ENCODE measurements around the gene ANKRD34C. TPM values are rescaled to one million over a fixed set of nuclear protein-coding genes. Genes with fewer than 3 reads are reported as not detected.
A peak's percentile ranks its signal among the peaks of the same experiment; 100 is the strongest.
"Not testable (repeated sequence)": the region's sequence is repeated elsewhere in the genome, so short reads cannot be mapped to it uniquely, and the experiment has no call there.

Gene ANKRD34C
- total RNA-seq, 1 experiment from 2014 or later: not detected

GRCh38 chr15:79310985-79311900 lies 28.7 kb downstream of the ANKRD34C start, which contains the start of gene TMED3:
Gene TMED3 (plus strand): TSS chr15:79311112. CDS start chr15:79311250, 138 bp downstream.
- peak; percentile 91 for DNase-seq (ENCODE audit: low read depth)

GRCh38 chr15:79311901-79312553 lies 29.5 kb downstream of the ANKRD34C start:
- peak; percentile 4 for DNase-seq (ENCODE audit: low read depth)

- DNase-seq (ENCODE audit: low read depth): no peak
Observed at GRCh38 chr15:79314186-79314585, 31.7 kb downstream of the ANKRD34C start.

GRCh38 chr15:79314811-79315210 lies 32.3 kb downstream of the ANKRD34C start:
- no peak for DNase-seq (ENCODE audit: low read depth)

DNA sequence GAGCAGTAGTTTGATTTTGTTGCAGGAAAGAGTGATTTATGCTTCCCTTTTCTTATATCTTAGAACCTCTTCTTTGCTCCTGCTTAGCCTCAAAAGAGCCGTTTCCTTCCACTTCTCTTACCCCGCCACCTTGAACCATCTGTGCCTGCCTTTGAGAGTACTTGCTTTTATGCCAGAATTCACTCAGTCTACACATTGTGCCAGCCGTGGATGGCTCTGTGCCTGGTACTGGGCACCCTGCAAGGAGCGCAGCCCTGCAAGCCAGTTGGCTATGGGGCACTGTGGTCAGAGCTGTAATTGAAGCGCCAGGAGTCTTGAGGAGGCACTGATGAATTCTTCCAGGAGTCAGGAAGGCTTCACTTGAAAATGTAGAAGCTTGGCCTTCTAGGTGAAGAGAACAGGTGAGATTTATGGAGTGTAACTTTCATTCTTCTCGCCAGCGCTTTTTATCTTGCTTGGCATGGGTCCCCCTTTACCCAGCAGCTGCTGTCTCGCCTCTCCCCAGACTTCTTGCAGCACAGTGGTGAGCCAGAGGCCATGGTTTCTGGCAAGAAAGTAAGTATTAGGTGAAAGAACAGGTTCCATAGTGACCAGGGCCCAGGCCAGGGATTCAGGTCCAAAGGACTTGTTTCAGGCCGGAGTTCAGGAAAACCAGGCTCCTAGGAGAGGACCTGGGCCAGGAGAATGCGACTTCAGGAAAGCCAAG lies 33.3 kb downstream of the ANKRD34C start:
- no peak for DNase-seq (ENCODE audit: low read depth)

DNA sequence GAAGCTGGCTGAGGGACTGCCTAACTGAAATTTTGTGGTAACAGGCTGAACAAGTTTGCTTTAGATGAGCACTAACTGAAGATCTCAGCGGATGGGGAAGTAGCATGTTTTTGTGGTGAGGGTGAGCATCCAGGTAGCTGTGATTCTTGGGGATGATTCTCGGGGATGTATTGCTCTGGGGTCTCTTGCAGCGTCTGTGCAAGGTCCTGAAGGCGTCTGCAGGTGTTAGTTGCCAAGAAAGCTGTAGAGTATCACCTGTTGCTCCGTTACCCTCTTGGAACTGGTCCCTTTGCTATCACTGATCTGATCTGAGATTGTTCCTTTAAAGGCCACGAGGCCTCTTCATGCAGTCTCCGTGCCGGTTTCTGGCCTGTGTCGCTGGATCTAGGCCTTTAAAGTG lies 34.3 kb downstream of the ANKRD34C start:
- no peak for DNase-seq (ENCODE audit: low read depth)

DNA sequence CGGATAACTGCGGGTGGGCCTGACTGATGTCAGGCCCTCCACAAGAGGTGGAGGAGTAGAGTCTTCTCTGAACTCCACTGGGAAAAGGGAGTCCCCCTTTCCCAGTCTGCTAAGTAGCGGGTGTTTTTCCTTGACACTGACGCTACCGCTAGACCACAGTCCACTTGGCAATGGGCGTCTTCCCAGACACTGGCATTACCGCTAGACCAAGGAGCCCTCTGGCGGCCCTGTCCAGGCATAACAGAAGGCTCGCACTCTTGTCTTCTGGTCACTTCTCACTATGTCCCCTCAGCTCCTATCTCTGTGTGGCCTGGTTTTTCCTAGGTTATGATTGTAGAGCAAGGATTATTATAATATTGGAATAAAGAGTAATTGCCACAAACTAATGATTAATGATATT lies 37.5 kb downstream of the ANKRD34C start:
- not testable (repeated sequence) for DNase-seq (ENCODE audit: low read depth)

- no peak for DNase-seq (ENCODE audit: low read depth)
Observed at GRCh38 chr15:79321876-79322275, 39.4 kb downstream of the ANKRD34C start.

DNA sequence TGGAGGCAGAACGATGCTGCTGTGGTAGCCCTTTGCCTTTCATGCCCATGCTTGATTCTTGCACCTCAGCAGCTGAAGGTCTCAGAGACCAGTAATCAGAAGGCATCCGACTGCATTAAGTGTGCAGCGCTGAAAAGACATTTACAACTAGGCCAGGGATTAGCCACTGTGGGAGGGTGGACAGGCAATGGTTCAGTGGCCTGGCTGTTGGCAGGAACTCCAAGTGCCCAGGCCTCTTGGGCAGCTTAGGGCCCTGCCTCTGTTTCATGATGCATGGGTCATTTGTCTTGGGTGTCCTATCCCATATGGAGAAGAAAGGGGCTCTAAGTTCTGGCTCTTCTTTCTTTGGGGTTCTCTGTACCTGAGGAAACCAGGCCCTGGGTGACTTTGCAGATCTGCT lies 39.8 kb downstream of the ANKRD34C start:
- no peak for DNase-seq (ENCODE audit: low read depth)

- DNase-seq (ENCODE audit: low read depth): no peak
Observed at GRCh38 chr15:79322945-79323344, 40.4 kb downstream of the ANKRD34C start.

DNA sequence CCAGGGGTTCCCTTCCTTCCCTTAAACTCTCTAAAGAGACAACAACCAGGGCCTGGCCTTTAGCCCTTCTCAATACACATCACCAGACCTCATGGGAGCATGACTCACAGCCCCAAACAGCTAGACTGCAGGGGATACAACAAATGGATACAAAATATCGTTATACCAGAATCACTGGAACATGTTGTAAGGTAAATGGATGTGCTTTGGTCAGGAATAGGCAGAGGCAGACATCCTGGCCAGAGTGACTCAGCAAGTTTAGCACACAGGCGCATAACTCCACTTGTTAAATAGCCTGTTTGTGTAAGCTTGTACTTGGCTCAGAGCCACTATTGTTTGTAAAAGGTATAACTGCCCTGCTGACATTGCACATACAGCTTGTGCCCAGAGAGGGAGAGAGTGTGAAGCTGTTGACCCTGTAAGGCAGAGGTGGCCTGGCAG lies 46.7 kb downstream of the ANKRD34C start:
- peak; percentile 52 for DNase-seq (ENCODE audit: low read depth)

Other genes starting within 250 kb of the ANKRD34C start
- gene RASGRF1, start 191.9 kb upstream of the ANKRD34C start, total RNA-seq (2014; rRNA removed; shearing (Covaris generic)): not detected in 2 replicates
- 78.0 and 86.1 TPM in 2 replicates for gene TMED3, start 28.4 kb downstream of the ANKRD34C start, total RNA-seq (2014; rRNA removed; shearing (Covaris generic))
- gene MINAR1, start 149.6 kb downstream of the ANKRD34C start, total RNA-seq (2014; rRNA removed; shearing (Covaris generic)): 0.48 and 1.3 TPM in 2 replicates